Stimulated activated CD4-positive, alpha-beta T cell treated with anti-CD3 and anti-CD28 coated beads, Interleukin-1b, Interleukin-23, amount 100 ng/mL, for 1 hour (primary cell): ENCODE measurements around the gene WDR4.
"Not testable (repeated sequence)": the region's sequence is repeated elsewhere in the genome, so short reads cannot be mapped to it uniquely, and the experiment has no call there.

Source experiments
- DNase-seq, 2 donors: peaks; one replicate each; pipeline ENCODE4 v3.0.0-alpha.2; 2020; ENCODE audit warnings: low read depth in 2 of 2

WDR4 gene

DNA sequence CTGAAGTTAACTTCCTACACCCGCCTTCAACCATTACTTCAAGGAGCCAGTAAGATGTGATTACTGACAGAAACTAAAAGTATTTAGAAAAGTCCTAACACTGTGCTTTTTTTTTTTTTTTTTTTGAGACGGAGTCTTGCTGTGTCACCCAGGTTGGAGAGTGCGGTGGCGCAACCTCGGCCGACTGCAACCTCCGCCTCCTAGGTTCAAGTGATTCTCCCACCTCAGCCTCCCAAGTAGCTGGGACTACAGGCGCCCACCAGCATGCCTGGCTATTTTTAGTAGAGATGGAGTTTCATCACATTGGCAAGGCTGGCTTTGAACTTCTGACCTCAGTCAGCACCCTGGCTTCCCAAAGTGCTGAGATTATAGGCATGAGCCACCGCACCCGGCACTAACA, 3.5 kb downstream of the WDR4 start:
- DNase-seq = not testable (repeated sequence)

DNA sequence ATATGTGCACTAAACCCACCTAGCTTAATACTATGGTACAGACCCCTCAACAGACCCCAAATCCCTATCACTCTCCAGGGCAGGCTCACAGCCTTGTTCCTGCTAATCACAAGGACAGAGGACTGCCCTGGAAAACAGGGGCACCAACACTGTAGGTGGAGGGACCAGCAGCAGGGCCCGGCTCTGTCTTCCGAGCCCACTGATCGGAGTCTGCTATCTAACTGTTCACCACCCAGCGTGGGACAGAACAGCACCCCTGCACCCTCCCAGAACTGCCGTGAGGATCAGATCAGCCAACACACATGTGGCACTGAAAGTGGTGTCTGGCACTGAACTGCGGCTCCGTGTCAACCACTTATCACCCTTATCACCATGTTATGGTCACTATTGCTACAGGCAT, 6.2 kb downstream of the WDR4 start:
- DNase-seq = no peak

DNA sequence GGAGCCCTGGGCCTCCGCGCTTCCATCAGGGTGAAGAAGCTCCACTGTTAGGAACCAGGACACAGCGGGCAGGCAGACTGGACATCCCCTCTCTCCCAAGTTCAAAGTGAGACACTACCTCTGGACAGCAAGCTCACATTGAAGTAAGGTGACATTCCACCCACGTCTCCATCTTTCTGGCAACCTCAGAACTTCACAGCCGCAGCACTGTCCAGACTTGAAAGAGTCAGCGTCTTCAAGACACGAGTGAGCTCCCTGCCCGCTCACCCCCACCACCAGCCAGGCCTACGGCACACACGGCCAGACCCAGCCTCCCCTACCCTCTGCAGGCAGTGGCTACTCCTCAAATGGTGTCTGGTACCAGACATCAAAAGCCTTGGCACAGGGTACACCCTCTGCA, 11.1 kb downstream of the WDR4 start:
- DNase-seq = no peak

DNA sequence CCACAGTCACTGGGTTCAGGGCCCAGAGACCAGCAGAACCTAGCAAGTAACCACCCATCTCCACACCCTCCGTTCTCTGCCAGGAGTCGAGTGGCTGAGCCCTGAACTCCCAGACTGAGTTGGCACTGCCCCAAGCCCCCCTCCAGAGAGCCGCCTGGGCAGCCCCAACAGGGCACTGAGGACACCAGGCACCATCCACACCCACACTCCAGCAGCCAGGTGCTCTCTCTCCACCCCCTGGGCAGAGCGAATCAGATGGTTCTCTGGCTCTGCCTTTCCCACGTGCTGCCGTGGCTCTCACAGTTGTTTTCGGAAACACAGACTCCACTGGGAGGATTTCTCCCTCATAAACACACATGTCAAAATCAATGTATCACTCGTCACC, 13.6 kb downstream of the WDR4 start:
- DNase-seq = no peak

DNA sequence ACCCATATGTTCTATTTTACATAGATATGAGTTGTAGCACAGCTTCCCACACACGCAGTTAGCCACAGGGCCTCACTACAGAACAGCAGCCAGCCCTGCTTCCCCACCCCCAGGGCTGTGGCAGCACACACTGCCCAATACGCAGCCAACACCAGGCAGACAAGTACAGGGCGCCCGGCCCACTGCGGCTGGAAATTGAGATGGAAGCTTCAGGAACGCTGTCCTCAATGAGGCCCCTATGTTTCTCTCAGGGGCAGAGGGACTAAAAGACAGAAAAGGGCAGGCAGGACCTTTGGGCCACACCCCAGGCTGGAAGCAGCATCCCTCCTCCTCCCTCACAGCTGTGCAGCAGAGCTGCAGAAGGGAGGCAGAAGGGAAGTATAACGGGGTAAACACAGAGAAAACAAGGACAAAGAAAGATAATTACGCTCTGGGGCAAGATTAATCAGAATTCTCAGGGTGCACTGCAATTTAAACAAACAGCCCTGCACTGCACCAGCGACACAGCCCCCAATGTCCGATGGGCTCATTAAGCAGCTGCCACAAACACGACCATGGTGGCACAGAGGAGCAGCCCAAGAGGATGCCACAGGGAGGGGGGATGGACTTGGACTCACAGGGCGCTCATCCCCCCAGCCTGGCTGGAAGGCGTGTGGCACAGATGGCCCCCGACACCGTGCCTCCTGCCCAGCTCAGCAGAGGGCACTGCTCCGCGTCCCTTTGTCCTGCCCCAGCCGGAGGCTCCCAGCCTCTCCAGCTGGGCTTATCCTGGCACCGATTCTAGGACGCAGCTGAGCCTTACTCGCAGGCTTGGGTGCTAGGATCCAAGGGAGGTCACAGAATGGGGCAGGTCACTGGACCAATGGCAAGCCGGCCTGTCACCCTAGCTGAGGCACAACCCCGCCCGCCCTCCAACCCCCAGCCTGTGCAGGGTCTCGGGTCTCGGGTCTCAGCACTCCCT, 14.2 kb downstream of the WDR4 start:
- DNase-seq = no peak

DNA sequence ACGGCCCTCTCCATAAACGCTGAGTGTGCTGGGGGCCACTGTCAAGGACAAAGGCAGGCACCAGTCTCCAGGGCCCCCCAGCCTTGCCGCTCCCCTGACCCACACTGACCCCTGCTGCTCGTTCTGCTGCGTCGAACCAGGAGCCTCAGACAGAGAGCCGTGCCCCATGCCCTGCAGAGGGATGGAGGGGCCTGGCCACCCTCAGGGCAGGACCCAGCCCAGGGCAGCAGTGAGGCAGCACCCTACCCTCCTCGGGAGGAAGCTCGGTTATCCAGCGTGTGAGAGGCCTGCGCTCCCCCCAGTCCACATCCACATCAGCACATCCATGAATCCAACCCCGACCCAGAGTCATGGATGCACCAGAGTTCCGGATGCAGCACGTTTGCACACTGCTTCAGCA, 15.1 kb downstream of the WDR4 start:
- no peak for DNase-seq

DNA sequence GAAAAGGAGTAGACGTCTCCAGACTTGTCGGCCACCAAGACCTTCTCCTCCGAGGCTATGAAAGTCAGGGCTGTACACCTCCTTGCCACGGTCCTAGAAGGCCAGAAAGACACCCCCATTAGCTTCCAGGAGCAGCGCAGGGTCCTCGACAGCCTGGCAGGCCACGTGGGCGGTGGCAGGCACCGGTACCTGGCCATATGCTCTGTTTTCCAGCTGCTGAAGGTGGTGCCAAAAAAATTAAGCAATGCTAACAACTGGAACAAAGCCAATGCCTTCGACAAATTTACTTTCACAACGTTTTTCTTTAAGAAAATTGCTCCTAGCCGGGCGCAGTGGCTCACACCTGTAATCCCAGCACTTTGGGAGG, 15.9 kb downstream of the WDR4 start:
- no peak for DNase-seq

DNA sequence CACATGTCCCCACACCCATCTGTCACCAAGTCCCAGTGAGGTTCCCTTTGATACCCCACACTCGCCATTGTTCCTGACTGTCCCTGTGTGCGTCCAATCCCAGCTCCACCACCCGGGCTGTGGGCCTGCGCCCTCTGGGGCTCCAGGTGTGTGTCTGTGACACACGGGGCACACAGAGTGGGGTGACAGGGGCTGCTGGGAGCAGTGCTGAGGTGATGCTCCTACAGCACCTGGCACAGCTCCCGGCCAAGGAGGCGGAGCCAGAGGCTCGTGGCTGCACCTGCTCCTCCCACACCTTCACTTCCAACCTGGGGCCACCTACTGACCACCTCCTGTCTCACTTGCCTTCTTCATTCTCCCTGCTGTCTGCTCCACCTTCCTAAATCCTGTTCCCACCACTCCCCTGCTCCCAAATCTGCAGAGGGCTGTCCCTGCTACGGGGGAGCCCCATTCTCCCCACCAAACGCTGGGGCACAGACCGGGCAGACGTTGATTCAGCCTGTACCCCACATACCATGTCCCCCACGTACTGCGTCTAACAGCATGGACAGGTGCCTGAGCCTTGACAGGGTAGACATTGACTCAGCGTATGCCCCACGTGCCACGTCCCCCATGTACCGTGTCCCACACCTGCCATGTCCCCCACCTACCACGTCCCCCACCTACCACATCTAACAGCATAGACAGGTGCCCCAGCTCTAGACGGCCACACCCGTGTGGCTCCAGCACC, 16.4 kb downstream of the WDR4 start:
- DNase-seq = no peak

DNA sequence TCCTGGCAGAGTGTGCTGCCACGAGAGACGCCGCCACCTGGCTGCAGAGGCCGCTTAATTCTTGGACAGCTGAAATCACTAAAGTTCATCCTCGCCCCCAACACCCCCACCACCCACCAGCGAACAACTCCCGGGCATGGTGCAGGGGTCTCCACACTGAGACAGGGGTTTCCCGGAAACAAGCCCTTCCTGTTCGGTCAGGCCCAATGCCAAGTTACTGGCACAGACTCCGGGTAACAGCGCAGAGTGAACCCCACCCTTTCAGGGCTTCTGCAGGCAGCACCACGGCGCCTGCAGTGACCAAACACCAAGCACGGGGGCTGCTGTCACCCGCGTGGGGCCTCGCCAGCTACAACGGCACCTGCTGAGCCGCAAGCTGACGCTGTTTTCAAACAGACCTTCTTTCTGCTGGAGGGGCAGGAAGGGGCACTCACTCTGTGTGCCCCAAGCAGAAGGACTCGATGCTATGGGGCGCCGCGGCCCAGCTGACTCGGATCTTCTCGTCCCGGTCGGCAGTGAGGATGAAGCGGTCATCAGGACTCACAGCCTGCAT, 17.4 kb downstream of the WDR4 start:
- DNase-seq = no peak

DNA sequence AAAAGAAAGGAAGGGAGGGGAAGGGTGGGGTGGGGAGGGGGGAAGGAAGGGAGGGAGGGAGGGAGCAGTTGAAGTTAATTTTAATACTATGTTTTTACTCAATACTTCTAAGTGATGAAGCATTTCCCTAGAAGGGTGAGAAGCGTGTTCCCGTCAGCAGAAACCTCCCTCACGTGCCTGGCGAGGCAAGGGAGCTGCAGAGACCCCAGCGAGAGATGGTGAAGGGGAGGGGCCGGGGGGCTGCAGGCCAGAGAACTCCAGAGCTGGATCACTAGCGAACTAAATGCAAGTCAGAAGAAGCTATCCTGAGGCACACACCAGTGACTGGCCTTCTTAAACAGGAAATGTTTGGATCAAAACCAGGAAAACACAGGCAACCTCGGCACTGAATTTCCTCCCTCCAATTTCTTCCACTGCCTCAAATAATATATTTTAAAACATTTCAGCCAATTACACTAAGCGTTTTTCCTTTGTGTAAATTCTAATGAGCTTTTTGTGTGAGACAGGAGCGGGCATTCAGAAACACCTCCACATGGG, 18.0 kb downstream of the WDR4 start:
- no peak for DNase-seq

DNA sequence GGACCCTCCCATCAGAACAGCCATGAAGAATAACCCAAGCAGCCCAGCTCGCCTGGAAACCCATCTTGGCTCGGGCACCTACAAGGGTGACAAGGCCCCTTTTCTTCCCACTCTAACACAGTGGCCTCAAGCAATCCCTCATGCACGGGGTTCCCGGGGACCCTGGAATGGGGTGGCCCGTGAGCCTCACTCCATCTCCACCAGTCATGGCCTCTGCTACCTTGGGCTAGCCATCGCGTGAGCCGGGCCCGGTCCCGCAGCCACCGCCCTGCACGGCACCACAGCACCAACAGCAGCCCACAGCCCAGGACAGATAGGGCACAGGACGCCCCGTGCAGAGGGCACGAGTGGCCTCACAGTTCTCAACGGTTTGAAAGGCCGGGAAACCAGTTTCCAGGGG, 19.0 kb downstream of the WDR4 start:
- no peak for DNase-seq

DNA sequence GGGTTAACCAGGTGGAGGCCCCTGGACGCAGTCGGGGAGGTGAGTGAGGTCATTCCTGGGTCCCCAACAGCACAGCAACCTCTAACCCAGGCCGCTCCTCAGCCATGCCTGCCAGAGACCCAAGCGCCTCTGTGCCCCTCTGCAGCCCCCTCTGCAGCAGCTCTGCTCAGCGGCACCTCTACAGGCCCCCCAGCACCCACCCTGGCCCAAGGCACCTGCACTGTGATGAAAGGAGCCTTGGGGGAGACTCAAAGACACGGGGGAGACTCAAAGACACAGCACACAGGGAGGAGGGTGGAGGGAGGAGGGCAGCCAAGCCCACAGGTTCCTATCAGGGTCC, 19.5 kb downstream of the WDR4 start:
- no peak for DNase-seq

DNA sequence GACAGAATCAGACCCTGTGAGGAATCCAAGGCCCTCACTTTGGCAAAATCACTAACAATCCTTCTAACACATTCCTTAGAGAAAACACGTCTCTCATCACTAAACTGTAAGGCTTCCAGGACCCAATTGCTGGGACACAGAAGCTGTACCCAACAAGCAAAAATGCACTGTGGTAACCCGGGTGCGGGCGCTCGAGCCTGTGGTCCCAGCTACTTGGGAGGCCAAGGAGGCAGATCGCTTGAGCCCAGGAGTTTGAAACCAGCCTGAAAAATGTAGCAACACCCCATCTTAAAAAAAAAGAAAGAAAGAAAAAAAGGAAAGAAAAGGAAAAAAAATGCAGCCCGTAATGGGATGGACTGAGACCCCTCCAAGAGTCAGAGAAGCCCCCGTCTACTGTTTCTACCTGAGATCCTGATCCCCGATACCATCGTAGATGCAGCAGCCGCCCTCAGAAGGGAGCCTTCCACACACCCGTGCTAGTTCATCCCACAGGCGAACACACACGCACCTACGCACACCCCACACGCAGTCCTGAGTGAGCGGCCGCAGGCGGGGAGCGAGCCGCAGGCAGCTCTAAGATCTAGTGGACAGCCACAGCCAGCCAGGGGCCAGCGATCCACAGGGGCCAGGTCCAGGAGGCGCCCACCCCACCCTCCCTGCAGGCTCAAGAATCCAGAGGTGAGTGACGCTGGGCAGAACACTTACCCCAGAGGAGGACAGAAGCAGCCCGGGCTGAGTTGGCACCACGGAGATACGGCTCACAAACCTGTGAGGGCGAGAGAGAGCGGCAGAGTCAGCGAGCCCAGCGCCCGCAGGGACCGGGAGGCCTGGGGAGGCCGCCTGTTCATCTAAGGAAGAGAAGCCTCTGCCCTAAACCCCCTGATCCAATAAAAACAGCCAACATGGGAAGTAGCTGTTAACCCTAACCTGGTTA, 20.1 kb downstream of the WDR4 start:
- DNase-seq = no peak

DNA sequence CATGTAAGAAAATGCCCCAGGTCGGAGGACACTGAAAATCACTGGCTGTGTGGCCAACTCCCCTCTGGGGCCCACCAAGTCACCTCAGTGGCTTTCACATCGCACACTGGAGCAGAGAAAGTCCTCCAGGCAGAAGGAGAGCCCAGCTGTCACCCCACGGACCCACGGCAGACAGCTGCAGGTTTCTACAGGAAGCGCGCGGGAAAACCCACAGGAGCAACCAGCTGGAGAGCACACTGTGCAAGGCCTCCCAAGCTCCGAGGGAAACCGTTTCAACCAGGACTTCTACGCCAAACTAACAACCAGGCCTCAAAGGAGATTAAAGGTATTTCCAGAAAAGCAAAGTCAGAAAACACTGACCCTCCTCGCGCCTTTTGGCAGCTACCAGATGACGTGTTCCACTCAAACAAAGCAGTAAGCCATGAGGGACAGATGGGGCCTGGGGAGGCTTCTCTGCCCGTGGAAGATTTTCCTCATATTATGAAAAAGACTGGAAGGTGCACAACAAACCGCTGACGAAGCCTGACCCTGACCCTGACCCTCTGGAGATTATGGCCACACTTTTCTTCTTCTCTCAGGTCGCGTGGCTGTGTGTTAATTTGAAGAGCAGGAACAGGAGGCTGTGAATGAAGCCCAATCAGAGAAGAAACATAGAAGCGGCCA, 21.0 kb downstream of the WDR4 start:
- no peak for DNase-seq

DNA sequence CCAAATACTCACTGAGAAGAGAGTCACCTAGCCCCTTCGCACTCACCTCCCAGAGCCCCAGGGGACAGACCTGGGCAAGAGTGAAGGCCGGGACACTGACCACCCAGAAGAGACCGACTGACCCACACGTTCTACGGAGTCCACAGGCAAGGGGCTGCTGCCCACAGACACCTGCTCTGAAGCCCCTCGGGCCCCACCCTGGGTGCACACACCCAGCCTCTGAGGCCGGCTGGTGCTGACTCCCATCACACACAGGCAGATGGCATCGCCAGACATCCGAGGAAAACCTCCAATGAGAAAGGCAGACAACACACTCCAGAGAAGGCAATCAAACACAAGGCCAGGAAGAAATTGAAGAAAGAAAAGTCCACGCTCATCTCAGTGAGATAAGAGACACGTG, 22.1 kb downstream of the WDR4 start:
- no peak for DNase-seq

DNA sequence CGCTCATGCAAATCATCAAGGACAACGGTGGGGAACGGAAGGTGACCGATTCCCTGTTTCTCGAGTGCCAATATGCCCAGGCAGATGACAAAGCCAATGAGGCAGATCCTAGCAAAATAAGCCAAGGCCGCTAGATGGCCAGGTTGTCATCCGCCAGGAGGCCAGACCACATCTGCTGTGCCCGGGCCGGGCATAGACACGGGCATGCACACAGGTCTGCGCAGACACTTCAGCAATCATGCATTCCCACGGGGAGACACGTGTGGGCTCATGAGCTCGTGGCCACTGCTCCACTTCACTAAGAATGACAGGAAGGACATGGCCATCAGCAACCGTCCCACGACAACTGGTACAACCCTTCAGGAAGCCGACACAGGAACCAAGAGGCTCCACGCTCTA, 23.4 kb downstream of the WDR4 start:
- no peak for DNase-seq

DNA sequence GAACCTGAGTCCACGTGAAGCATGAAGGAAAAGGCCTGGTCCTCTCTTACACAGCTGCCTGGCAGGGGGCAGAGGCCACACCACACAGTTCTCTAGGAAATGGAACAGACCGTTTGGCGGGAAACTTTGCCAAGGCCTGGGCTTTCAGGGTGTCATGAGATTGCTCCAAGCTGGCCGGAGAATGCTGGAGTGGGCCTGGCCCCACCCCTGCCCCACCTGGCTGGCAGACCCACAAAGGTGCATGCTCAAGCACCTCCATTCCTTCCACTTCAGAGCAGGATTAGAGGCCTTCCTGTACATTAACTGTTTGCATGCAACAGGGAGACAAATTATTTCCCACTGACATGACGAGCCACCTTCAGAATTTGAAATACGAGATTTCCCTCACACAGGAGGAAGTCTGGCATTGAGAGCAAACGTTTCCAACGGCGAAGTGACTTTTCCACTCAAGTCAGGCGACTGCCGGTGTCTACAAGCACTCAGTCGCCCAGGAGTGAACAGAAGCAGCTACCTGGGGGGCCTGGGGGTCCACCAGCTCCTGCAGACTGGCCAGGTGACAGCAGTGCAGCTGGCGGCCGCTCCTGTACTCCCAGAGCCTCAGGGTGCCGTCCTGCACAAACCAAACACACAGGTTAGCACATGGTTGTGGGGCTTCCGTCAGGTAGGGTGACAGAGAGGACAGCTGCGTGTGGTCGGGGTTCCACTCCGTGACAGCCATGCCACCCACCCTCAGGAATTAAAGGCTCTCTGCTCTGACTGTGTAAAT, 24.0 kb downstream of the WDR4 start:
- DNase-seq = no peak

DNA sequence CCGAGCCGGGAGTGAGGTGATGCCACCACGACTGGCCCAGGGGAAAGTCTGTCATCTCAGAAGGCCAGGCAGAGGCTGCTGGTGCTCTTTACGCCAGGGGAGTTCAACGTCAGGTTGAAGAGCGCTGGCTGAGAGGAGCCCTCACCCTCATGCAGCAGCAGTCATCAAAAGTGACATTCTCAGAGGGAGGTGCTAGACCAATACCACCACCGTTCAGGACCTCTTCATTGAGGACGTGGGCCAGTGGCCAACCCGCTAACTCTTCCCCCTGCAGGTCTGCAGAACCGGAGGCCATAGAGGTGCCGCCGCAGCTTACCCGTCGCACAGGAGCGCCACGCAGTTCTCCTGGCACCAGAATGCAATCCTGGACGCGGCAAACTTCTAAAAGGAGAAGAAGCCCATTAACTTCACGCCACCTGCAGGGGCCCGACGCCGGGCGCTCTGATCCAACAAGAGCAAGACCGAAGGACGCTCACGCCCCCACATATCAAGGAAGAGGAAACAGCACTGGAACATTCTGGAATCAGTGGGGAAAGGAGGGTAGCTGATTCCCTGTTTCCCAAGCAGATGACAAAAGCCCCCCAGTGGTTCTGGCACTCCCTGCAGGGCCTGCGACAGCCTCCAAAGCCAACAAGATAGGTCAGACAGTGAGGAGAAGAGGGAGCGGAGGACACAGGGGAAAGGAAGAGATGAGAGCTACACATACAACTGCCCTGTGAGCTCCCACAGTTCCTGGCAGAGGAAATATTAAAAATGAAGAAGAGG, 24.9 kb downstream of the WDR4 start:
- DNase-seq = no peak

DNA sequence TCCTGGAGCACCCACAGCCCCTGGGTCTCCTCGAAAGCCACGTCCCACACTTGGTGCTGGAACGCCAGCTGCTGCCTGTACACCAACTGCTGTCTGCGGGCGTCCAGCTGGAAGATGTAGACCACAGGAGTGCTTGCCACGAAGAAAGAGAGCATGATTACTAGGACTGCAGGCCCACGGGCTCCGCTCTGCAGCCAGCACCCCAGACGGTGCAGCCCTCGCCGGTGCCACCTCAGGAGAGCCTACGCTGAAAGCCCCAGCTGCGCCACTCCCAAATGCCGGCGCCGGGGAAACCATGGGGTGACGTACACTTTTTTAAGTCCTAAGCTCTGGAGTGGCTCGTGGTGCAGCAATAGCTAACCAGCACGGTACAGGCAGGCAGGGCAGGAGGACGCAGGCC, 25.7 kb downstream of the WDR4 start:
- DNase-seq = no peak
